Hematopoietic multipotent progenitor cell treated with erythropoietin and hydrocortisone succinate and interleukin-3 and kit ligand, for 17 days (in vitro differentiated cells): Measurements from ENCODE around the gene NKX2-4.
"Not testable (repeated sequence)": the region's sequence is repeated elsewhere in the genome, so short reads cannot be mapped to it uniquely, and the experiment has no call there.

ENCODE experiments used
- DNase-seq: peaks from one replicate; pipeline ENCODE4 v3.0.0-alpha.2; 2015; ENCODE audit warnings: low spot score

The NKX2-4 gene

DNA sequence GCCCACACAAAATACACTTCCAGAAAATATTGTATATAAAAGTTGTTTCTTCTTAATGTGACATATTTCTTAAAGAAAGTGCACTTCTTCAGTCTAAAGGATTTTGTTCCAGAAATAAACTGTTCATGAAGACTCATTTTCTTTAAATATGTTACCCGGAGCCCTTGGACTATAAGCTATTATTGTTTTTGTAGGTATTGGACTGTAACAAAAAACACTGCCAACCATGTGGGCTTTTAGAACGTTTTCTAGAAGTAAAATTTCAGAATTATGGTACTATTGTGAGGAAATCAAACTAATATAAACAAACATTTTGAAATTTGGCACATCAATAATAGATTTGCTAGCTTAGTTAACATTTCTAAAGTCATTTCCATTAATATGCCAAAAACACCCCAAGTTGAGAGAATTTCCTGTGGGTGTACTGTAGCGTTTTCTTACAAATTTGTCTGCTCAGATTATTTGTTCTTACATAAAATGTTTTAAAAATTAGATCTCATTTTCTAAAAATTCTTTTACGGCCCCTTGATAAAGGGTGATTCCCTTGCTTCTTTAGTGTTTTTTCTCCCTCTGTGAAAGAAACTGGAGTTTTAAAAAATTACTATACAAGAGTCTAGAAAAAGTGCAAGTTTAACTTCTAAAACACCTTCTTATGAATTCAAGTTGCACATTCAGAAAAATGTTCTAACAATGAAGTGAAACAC lies 3.4 kb downstream of the NKX2-4 start:
- no peak for DNase-seq

DNA sequence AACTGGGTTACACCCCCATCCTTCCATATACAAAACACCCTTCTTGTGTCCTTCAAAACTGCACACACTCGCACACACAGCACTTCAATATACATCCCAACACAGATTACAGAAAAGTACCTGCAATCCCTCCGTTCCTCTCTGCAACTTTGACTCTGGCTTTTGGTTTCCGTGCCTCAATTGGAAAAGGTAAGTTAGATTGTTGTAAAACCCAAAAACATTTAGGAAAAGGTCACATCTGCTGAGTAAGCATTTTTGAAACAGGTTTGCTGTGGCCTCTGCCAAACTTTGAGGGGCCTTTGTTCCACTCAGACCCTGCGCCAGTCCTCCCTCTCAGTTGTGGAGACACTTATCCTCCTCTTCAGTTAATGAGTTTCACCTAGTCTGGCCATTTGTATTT lies 4.2 kb downstream of the NKX2-4 start:
- no peak for DNase-seq

DNA sequence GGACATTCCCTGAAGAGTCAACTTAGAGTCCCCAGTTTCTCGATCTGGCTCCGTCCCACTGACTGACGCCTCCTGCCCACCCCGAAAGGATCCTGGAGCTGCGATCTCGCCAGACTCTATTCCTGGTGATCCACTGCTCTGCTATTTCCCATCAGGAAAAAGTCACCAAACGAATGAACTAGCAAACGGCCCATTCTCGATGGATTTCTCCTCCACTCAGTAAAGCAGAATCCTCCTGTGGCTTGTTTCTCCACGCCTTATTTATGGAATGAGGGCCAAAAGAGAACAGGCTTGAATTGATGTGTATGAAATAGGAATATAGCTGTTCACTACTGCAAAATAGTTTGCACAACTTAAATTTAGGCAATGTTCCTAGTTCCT lies 5.4 kb downstream of the NKX2-4 start:
- no peak for DNase-seq

DNA sequence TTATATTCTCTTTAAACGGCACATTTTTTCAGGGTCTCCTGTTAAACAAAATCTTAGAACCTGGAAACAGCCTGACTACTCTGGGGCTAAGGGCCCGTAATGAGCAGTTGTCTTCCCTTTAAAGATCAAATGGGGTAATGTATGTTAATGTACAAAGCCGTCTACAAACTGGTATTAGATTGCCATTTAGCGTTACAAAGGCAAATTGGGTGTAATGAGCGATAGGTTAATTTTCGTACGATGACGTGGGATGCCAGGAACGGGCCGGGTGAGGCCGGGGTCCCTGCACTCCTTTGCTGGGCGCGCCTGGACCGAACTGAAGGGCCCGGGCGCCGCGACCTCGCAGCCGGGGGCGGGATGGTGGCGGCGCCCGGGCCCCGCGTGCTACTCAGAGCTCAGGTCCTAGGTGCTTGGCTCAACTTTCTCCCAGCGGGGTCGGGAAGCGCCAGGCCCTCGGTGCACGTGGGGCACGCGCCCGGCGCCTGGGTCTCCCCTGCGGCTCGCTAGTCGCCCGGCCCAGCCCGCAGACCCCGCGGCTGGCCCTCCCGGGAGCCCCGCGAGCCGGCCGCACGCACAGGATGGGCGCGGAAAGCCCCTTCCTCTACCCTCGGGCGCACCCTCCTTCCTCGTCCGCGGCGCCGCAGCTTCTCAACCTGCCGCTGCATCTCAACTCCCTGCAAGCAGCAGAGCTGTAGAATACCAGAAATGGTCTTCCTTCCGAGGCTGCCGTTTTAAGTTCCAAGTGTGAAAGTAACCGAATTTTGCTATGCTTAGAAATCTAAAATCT lies 5.9 kb downstream of the NKX2-4 start:
- DNase-seq: no peak

DNA sequence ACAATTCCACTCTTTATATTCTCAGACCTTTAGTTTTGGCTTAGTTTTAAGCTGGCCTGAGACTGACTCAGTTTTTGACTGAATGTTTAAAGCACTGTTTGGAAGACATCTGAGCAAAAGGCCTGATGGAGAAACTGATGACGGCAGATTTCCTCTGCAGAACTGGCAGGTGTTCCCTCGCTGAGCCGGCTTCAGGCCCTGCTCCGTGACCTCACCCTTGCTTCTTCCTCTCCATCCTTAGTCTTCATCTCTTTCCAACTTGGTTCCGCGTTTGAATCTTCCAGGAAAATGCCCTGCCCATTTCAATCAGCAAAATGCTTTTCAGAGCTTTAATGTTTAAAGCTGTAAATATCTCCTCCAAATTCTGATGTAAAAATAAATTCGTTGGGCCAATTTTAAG lies 6.6 kb downstream of the NKX2-4 start:
- no peak for DNase-seq

DNA sequence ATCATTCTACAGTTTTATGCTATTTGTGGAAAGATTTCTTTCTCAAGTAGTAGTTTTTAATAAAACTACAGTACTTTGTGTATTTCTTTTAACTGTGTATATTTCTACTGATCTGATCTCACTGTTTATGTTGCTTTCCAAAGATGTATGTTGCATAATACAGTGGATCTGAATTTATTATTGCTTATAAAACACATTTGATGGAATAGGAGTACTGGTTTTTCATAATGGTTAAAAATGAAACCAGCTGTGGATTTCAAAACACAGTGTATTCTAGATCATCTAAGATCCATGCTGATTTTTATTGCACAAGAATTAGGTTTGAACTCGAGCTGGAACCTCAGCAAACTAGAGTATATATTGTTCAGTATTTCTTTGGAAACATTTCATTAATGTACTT lies 8.0 kb downstream of the NKX2-4 start:
- no peak for DNase-seq

DNA sequence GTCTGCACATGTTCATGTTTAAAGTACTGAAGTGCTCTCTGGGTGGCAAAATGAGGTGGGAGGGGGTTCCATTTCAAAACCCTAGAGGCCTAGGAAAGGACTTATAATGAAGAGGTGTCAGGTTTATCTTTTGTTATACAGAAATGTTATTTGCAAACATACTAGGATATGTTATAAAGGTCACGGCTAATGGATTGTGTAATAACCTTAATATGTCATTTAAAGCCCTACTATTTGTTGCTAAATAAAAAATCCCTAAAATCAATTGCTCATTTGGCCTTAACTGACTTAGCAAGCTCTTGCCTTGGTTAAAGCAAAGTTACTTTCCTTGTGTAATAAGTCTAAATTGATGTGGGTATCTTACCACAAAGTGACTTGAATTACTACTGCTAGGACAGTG lies 8.8 kb downstream of the NKX2-4 start:
- DNase-seq: no peak

DNA sequence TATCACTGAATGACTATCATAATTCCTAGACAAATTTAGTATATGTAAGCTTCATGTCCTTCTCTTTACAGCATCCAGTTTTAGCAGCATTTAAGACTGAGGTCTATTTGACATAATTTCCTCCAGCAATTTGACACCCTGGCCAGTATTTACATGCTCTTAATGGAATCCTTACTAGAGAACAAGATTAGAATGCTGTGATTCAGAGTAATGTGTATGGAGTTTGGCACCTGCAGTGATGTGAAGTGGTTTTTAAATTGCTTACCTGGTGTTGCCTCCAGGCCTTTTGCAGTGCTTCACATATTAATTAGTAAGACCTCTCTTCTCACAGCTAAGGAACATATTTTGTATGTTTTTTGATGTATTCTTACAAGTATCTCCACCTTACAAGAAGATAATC lies 9.8 kb downstream of the NKX2-4 start:
- no peak for DNase-seq

DNA sequence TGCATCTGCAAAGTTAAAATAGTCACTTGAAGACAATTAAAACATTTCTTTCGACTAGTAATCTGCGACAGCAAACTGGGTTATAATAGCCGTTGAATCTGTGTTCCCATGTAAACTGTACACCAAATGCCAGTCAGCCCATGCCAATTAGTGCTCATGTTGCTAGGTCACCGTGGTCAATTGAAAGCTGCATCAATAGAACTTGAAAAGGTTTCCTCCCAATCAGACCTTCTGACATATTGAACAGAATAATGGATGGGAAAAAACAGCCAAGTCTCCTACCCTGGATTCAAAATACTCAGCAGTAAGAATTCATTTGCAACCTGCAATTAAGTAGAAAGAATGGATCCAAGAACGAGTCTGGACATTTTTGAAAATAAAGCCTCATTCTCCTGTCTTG lies 11.2 kb downstream of the NKX2-4 start:
- no peak for DNase-seq

DNA sequence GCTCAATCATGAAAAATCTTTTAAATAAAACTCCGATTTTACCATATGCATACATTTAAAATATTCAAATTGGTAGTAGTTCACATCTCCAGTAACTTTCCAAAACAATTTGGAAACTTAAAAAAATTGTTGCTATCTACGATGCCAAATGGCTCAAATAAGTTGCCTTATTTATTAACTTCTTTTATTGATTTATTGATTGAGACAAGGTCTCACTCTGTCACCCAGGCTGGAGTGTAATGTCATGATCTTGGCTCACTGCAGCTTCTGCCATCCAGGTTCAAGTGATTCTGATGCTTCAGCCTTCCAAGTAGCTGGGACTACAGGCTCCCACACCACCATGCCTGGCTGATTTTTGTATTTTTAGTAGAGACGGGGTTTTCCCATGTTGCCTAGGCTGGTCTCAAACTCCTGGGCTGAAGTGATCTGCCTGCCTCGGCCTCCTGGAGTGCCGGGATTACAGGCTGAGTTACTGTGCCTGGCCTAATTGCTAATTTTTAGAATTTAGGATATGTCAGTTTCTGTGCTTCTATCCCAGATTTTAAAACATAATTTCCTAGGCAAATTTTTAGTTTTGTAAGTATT lies 12.9 kb downstream of the NKX2-4 start:
- DNase-seq: no peak

DNA sequence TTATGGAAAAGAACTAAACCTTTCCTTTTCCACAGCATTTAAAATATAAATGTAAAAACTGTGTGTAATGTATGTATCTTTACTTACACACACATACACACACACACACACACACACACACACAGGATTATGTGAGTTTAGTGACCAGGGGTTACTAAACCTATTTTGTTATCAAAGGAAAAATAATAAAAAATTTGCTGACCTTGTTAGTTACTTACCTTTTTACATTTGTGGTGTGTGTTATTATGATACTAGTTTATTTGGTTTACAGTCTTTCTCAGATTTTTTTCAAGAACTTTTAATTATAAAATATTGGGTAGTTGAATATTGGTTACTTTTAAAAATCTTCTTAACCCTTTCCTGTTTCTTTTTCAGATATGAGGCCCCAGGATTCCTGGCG lies 15.7 kb downstream of the NKX2-4 start:
- no peak for DNase-seq

DNA sequence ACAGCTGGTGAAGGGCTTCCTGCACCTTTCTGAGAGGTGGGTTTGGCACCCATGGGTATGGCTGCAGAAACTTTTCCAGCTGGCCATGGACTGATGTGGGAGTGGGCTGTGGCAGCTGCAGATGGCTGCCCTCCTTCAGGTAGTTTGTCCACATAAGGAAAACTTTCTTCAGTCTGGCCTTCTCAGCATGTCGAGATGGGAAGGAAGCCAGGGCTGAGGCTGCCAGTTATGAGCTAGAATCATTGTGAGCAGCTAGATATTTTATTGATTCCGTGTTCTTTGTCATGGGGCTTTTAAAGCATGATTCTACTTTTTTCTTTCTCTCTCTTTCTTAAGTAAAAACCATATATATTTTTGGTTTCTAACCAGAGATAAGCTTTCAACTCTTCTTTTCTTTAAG lies 16.6 kb downstream of the NKX2-4 start:
- DNase-seq: no peak

DNA sequence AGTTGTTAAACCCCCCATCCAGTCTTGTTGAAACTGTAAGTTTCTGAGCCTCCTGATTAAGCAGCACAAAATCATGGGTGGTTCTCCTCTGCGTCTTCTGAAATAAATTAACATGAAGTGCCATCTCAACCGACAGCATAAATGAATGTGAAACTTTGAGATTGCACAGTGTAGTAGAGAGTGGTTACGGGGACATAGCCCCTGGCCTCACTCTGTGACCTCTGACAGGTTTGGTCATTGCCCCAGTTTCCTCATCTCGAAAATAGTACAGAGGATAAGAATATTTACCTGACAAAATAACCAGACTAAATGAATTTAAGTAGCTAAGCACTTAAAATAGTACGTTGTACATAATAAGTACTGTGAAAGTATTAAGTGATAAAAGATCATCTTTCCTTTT lies 19.1 kb downstream of the NKX2-4 start:
- DNase-seq: no peak

DNA sequence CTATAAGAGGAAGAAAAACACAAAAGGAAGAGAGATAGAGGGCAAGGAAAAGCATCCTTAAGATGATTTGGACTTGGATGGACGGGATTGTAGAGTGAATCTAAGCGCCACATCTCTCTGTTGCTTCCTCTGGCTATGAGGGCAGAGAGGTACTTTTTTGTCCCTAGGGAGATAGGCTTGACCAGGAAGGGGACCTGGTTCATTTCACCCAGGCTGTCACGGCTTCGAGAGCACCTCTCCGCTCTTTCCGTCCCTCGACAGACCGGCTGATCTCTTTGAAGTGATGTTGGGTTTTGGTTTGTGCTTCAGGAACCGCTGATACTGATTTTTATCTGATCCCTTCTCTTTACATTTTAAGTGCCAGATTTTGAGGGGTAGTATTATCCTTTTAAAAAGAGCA lies 19.6 kb downstream of the NKX2-4 start:
- no peak for DNase-seq

DNA sequence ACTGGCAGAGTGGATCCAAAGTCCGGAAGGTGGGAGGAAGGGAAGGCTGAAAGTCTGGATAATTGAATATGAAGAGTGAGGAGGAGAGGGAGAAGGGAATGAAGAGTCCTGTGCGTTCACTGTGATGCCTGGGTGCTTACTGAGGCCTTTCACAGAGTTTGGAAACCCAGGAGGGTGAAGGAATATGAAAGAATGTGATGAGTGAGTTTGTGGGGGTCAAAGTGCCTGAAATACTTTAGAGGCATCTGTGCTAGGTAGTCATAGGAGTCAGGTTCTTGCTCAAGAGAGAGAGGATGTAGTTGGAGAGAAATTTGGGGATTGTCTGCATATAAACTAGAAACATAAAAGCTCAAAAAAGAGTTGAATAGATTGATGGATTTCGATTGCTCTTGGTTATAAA lies 20.7 kb downstream of the NKX2-4 start:
- no peak for DNase-seq

DNA sequence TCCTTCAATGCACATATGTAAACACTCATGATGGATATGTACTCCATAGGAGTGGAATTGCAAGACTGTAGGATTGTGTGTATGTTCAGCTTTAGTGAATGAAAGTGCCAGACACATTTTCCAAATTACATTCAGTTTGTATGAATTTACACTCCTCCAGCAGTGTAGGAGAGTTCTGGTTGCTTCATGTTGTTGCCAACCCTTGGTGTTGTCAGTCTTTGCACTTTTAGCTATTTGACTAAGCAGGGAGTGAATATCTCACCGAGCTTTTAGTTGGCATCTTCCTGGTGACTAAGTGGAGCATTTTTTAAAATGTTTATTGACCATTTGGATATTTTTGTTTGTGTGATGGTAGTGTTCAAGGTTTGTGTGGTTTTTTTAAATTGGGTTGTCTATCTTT lies 23.9 kb downstream of the NKX2-4 start:
- no peak for DNase-seq

DNA sequence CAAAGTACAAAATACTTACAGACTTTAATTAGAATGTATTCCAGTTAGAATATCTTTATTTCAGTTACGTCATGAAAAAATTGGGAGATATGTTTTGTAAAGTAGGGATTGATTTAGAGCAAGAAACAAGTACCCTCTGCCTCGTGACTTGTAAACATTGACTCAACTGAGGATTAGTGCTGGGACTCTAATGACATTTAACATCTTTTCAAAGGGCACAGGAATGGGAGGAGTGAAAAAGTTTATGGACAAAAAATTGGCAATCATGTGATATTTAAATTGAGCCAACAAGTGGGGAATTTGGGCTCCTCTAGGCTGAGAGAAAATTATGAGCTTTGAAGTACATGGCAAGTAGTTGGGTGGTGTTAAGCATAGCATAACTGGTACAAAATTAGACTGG lies 25.3 kb downstream of the NKX2-4 start:
- no peak for DNase-seq

DNA sequence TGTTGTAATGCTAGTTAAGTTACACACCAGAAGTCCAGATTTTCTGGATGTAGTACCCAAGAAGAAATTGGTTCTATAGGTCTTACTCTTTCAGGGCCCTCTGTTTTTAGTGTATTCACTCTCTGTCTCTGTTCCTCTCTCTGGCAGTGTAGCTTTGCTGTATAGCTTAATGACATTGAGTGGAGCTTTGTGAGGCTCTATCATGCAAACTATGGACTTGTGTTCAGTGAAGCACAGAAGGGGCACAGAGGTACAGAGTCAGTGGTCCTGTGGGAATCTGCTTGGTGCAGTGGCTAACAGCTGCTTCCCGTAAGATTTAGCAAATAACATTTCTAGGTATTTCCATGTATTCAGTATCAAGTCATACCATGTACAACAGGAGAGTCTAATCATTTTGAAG lies 26.1 kb downstream of the NKX2-4 start:
- no peak for DNase-seq

DNA sequence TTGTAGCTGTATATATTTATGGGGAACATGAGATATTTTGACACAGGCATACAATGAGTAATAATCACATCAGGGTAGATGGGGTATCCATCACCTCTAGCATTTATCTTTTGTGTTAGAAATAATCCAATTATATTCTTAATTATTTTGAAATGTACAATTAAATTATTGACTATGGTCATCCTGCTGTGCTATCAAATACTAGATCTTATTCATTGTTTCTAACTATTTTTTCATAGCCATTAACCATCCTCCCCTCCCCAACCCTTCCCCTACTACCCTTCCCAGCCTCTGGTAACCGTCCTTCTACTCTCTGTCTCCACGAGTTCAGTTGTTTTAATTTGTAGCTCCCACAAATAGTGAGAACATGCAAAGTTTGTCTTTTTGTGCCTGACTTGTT lies 28.5 kb downstream of the NKX2-4 start:
- DNase-seq: no peak

DNA sequence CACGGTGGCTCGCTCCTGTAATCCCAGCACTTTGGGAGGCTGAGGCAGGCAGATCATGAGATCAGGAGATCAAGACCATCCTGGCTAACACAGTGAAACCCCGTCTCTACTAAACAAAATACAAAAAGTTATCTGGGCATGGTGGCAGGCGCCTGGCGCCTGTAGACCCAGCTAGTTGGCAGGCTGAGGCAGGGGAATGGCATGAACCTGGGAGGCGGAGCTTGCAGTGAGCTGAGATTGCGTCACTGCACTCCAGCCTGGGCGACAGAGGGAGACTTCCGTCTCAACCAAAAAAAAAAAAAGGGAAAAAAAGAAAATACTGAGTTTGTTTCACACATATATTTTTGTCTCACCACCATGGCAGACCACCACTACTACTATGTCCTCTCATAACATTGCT lies 31.1 kb downstream of the NKX2-4 start:
- not testable (repeated sequence) for DNase-seq

DNA sequence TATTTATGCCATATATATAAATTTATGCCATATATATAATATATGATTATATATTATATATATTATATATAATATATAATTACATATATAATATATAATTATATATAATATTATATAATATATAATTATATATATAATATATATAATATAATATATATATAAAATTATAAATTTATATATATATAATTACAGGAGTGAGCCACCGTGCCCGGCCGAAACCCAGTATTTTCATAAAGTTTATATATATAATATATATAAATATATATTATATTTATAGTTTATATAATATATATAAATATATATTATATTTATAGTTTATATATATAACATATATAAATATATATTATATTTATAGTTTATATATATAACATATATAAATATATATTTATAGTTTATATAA lies 31.6 kb downstream of the NKX2-4 start:
- DNase-seq: no peak

DNA sequence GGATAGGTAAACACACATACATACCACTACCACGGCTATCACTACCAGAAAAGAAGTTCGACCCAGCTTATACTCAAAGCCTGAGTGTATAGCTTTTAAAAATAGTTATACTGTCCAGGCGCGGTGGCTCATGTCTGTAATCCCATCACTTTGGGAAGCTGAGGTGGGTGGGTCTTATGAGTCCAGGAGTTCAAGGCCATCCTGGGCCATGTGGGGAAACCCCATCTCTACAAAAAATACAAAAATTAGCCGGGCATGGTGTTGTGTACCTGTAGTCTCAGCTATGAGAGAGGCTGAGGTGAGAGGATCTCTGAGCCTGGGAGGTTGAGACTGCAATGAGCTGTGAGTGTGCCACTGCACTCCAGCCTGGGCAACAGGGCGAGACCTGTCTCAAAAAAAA lies 32.9 kb downstream of the NKX2-4 start:
- DNase-seq: no peak

DNA sequence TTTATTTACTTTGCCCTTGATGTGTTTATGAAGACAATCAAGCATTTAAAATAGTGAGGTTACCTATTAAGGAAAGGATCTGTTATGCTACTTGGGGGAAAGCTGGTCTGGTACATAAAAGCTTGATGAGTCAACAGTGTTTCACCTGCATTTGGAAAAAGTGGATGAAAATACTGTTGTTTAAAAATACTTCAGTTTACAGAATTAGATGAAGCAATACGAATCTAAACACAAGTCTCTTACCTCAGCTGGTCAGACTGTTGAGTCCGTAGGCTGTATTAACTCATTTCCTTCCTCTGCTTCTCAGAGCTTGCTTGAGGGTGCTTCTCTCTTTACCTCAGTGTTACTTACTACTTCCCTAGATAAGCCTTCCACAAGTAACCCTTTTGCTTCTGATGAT lies 36.1 kb downstream of the NKX2-4 start:
- no peak for DNase-seq

DNA sequence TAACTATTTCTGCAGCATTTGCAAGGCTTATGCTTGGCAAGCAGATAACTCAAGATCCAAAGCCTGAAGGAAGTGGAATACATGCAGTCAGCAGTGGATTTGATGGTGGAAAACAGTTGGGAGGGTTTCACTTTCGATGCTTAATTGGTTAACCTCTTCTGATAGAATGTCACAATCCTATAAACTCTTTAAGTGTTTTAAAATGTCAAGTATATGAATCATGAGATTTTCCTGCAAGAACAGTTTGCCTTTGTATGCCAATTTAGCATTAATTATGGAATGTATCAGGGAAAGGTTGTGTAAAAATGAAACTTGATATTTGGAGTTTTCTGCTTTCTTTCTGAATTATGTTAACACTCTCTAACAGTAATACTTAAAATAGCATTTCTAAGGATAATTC lies 36.6 kb downstream of the NKX2-4 start:
- DNase-seq: no peak
